Measurements from ENCODE around the gene CNN2.

The CNN2 gene

DNA sequence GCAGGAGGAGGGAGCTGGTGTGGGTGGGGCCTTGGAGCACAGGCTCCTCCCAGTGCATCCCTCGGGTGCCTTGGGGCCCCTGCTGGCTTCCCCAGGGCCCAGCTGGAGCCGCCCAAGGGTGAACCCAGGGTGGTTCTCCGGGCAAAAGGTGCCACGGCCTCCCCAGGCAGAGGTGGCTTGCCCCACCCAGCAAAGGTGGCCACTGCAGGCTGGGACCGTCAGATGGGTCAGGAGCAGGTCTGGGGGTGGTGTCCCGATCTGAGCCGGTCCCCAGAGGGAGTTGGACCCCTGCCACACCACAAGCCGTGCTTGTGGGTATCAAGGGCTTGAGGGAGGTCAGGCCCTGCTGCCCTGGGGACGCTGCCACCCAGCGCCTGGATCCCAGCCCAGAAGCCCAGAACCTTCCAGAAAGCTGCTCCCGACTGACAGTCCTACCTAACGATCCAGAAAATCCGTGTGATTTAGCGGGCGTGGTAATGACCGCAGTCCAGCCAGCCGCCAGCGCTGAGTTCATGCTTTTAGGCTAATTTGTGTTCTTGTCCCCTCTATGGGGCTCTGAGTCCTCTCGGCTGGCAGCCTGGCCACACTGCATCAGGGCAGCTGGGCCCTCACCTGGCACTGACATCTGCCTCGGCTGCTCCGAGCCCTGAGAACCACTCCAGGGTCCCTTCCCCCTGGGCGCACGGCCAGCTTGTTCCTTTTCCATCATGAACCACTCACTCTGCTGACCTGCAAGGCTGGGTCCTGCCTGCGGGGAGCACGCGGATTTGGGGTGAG is 31.2 kb upstream of the CNN2 start:
- DNase-seq (ENCODE audit: low read depth in 3 of 3), result no peak

- DNase-seq (ENCODE audit: low read depth in 3 of 3), result peak; percentile 37 to 60 (median 40)
Observed at GRCh38 chr19:996051-996838, 30.2 kb upstream of the CNN2 start.

GRCh38 chr19:998064-998463 is 28.3 kb upstream of the CNN2 start:
- no peak for DNase-seq (ENCODE audit: low read depth in 3 of 3)

DNA sequence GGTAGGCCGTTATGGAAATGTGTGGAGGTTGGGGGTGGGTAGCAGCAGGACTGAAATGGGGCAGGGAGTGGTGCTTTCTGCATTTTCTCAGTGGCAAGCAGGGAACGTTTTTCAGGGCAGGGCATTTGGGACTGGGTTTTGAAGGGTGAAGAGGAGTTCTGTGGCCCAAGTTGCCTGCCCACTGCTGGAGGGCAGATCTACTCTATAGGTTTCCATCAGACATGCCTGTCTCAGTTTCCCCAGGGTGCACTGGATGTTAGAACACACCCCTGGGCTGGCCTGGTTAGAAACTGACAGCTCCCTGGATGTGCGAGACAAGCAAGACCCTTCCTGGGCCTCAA is 27.1 kb upstream of the CNN2 start:
- no peak for DNase-seq (ENCODE audit: low read depth in 3 of 3)

DNA sequence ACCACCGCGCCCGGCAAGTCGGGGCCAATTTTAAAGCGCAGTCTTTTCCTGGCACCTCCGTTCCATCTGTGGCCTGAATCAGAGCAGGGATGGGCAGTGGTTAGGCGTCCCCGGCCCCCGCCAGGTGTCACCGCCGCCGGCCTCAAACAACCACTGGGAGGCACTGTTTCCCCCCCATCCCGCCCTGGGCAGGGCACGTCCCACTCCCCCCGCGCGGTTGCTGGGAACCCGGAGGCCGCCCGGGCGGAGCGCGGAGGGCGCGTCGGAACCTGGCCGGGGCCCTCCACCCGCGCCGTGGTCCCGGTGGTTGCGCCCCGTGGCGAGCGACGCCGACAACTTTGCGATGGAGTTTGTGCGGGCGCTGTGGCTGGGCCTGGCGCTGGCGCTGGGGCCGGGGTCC is 26.3 kb upstream of the CNN2 start, which contains the start of gene GRIN3B:
Gene GRIN3B (plus strand): TSS at position 325 of the 400 bp plus-strand sequence. CDS start 19 bp downstream, at position 344.
- peak; percentile 56 to 78 (median 58) for DNase-seq (ENCODE audit: low read depth in 3 of 3)

GRCh38 chr19:1000591-1001537 is 25.5 kb upstream of the CNN2 start:
- no peak for DNase-seq (ENCODE audit: low read depth in 3 of 3)

- DNase-seq (ENCODE audit: low read depth in 3 of 3), result peak in 2 of 3 donors; percentile 53 to 64
Observed at GRCh38 chr19:1001538-1002166, 24.8 kb upstream of the CNN2 start.

DNA sequence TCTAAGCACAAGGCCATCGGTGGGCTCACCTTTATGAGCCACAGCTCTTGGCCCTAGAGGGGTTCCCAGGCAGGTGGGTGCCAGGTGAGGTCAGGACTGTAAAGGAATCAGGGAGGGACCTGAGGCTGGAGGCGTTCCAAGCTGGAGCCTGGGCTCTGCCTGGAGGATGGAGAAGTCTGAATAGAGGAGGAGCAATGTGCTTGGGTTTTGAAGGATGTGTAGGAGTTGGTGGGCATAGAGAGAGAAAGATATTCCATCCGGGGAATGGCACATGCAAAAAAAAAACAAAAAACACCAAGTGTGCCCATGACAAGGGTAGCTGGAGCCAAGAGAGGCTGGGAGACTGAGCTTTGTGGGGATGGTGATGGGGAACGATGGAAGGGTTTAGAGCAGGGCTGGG is 23.8 kb upstream of the CNN2 start:
- no peak for DNase-seq (ENCODE audit: low read depth in 3 of 3)

GRCh38 chr19:1003283-1003682 is 23.1 kb upstream of the CNN2 start:
- DNase-seq (ENCODE audit: low read depth in 3 of 3), result no peak

DNA sequence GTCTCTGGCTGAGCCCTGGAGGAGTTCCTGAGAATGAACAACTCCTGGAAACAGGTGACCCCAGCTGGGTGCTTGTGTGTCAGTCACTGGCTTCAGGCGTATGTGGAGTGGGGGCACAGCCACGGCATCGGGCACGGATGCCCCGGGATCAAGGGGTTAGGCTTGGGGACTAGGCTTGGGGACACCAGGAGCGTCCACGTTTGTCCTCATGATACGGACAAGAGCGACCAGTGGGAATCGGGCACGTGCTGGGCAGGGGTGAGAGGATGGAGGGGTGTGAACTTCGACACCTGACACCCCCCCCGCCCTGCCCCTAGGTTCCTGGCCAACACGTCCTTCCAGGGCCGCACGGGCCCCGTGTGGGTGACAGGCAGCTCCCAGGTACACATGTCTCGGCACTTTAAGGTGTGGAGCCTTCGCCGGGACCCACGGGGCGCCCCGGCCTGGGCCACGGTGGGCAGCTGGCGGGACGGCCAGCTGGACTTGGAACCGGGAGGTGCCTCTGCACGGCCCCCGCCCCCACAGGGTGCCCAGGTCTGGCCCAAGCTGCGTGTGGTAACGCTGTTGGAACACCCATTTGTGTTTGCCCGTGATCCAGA is 22.1 kb upstream of the CNN2 start:
- DNase-seq (ENCODE audit: low read depth in 3 of 3), result no peak

DNA sequence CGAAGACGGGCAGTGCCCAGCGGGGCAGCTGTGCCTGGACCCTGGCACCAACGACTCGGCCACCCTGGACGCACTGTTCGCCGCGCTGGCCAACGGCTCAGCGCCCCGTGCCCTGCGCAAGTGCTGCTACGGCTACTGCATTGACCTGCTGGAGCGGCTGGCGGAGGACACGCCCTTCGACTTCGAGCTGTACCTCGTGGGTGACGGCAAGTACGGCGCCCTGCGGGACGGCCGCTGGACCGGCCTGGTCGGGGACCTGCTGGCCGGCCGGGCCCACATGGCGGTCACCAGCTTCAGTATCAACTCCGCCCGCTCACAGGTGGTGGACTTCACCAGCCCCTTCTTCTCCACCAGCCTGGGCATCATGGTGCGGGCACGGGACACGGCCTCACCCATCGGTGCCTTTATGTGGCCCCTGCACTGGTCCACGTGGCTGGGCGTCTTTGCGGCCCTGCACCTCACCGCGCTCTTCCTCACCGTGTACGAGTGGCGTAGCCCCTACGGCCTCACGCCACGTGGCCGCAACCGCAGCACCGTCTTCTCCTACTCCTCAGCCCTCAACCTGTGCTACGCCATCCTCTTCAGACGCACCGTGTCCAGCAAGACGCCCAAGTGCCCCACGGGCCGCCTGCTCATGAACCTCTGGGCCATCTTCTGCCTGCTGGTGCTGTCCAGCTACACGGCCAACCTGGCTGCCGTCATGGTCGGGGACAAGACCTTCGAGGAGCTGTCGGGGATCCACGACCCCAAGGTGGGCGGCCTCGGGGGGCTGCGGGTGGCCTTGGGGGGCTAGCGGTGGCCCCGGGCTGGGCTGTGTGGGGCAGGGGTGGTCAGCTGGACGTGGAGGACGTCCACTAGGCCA is 21.4 kb upstream of the CNN2 start:
- DNase-seq (ENCODE audit: low read depth in 3 of 3), result no peak

DNA sequence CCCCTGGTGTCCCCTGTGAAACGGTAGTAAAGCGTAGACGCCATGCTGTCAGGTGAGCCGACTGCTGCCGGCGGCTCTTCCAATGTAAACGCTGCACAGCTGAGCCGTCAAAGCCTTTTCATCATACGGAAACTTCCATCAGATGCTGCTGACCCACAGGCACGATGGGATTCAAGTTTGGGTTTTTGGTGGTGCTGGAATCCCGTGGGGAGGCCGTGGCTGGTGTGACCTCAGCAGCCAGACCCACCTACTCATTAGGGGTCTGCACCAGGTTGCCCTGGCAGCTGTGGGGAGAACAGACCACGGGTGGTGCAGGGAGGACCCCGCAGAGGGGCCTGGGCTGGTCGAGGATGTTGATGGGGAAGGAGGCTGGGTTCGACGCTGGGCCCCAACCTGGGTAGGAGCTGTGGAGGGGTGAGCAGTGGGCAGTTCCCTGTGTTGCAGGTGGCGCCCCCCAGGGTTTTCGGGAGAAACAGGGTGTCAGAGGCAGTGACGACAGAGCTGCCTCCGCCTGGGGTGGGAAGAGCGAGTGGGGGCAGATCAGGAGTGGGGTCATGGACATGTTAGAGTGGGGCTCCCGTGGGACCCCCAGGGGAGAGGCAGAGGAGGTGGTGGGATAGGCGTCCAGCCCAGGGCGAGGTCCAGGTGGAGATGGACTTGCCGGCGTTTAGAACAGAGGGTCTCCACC is 19.6 kb upstream of the CNN2 start:
- DNase-seq (ENCODE audit: low read depth in 3 of 3), result no peak

GRCh38 chr19:1007399-1008251 is 18.8 kb upstream of the CNN2 start:
- no peak for DNase-seq (ENCODE audit: low read depth in 3 of 3)

DNA sequence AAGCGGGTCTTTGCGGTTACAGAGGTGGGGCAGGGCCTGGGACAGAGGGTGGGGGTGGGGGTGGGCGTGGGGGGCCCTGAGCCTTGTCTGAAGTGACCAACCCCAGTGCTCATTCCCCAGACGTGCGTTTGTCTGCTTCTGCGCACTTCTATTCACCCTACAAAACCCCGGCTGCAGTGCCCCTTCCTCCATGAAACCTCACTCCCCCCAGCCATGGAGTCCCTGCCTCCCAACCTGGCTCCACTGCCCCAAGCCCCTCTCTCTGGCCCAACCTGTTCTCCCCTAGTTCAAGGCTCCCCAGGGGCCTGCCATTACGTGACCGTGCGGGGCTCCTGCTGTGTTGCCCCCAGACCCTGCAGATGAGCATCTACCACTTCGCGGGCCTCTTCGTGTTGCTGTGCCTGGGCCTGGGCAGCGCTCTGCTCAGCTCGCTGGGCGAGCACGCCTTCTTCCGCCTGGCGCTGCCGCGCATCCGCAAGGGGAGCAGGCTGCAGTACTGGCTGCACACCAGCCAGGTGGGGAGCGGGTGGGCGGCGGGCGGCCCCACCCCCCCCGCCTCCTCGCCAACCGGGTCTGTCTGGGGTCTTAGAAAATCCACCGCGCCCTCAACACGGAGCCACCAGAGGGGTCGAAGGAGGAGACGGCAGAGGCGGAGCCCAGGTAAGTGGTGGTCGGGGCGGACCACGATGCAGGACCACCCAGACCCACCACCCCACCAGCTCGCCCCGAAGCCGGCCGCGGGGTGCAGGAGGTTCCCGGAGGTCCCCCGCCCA is 18.0 kb upstream of the CNN2 start:
- DNase-seq (ENCODE audit: low read depth in 3 of 3), result no peak

- DNase-seq (ENCODE audit: low read depth in 3 of 3), result no peak
Observed at GRCh38 chr19:1009041-1009980, 17.1 kb upstream of the CNN2 start.

- DNase-seq (ENCODE audit: low read depth in 3 of 3), result no peak
Observed at GRCh38 chr19:1009981-1010538, 16.3 kb upstream of the CNN2 start.

Measured in stimulated activated CD4-positive, alpha-beta T cell treated with anti-CD3 and anti-CD28 coated beads, TNF-alpha, amount 100 ng/mL, for 48 hours (primary cell).